Naive thymus-derived CD4-positive, alpha-beta T cell (primary cell): ENCODE data around the gene PRSS33. TPM values are rescaled to one million over a fixed set of nuclear protein-coding genes. Genes with fewer than 3 reads are reported as not detected.

Experiments
- ATAC-seq: fragments of 150-1000 bp; cut with Tn5 transposase; 2 replicates; pipeline ENCODE4 v1.10.0; 2021; ENCODE audit warnings: mild to moderate bottlenecking, moderate library complexity
- CTCF ChIA-PET: fragments of 350-600 bp; sonication (Branson Sonifier 250); formaldehyde crosslinking; loops from one replicate; lab custom pipeline; 2021; ENCODE audit warnings: antibody characterized with exemption; lab: Charles Lee
- POLR2A ChIA-PET: fragments of 350-600 bp; sonication (Branson Sonifier 250); formaldehyde crosslinking; loops from one replicate; lab custom pipeline; 2021; ENCODE audit warnings: antibody characterized with exemption, inconsistent platforms; lab: Charles Lee
- DNase-seq, 9 donors: peaks; one replicate each; pipeline versions ENCODE4 v3.0.0 to v3.0.0-alpha.2; 2020 to 2022; ENCODE audit warnings: mixed read lengths in 1 of 9
- H3K27ac ChIP-seq: one replicate; pipeline ENCODE4 v1.7.0; 2013; ENCODE audit warnings: mild to moderate bottlenecking, low read depth, low read length, moderate library complexity
- H3K27me3 ChIP-seq, 2 donors: one replicate each; pipeline ENCODE4 v1.7.0; 2013; ENCODE audit warnings: low read length in 2 of 2, mild to moderate bottlenecking in 2 of 2, moderate library complexity in 2 of 2; ENCODE audit not compliant: control insufficient read depth in 2 of 2, insufficient read depth in 2 of 2
- H3K36me3 ChIP-seq, 3 experiments: 1 replicate in 2 of 3; 2 replicates in 1 of 3; pipeline ENCODE4 v1.7.0; 2013; ENCODE audit warnings: low read length in 3 of 3, mild to moderate bottlenecking in 3 of 3, moderate library complexity in 1 of 3; ENCODE audit not compliant: insufficient read depth in 3 of 3, control insufficient read depth in 2 of 3
- H3K4me1 ChIP-seq, 2 donors: one replicate each; pipeline ENCODE4 v1.7.0; 2013; ENCODE audit warnings: low read length in 2 of 2, mild to moderate bottlenecking in 2 of 2, moderate library complexity in 1 of 2; ENCODE audit not compliant: control insufficient read depth in 2 of 2, insufficient read depth in 2 of 2
- H3K4me3 ChIP-seq: 2 replicates; pipeline ENCODE4 v1.7.0; 2013; ENCODE audit warnings: mild to moderate bottlenecking, low read length
- H3K9me3 ChIP-seq, 3 experiments: 1 replicate in 2 of 3; 2 replicates in 1 of 3; pipeline ENCODE4 v1.7.0; 2013; ENCODE audit warnings: low read length in 3 of 3; ENCODE audit not compliant: control insufficient read depth in 2 of 3
- H3K27ac Mint-ChIP-seq, 9 donors: one replicate each; pipeline ENCODE4 v1.8.0; 2020 to 2022; ENCODE audit warnings: mixed read lengths in 9 of 9, mild to moderate bottlenecking in 8 of 9, moderate library complexity in 5 of 9, inconsistent platforms in 2 of 9
- H3K27me3 Mint-ChIP-seq, 5 donors: one replicate each; pipeline ENCODE4 v1.8.0; 2021 to 2022; ENCODE audit warnings: mixed read lengths in 5 of 5, mild to moderate bottlenecking in 1 of 5
- H3K36me3 Mint-ChIP-seq, 5 donors: one replicate each; pipeline ENCODE4 v1.8.0; 2020 to 2022; ENCODE audit warnings: mixed read lengths in 5 of 5, mild to moderate bottlenecking in 3 of 5, inconsistent platforms in 1 of 5
- H3K4me1 Mint-ChIP-seq, 7 donors: one replicate each; pipeline ENCODE4 v1.8.0; 2020 to 2022; ENCODE audit warnings: mixed read lengths in 7 of 7, mild to moderate bottlenecking in 3 of 7, inconsistent platforms in 1 of 7
- H3K4me3 Mint-ChIP-seq, 10 donors: one replicate each; pipeline ENCODE4 v1.8.0; 2020 to 2022; ENCODE audit warnings: mild to moderate bottlenecking in 10 of 10, mixed read lengths in 10 of 10, moderate library complexity in 6 of 10, inconsistent platforms in 2 of 10
- H3K9me3 Mint-ChIP-seq, 11 donors: one replicate each; pipeline ENCODE4 v1.8.0; 2020 to 2022; ENCODE audit warnings: mixed read lengths in 11 of 11, mild to moderate bottlenecking in 4 of 11, inconsistent platforms in 1 of 11, moderate library complexity in 1 of 11
- intact Hi-C, 2 donors: fragments of 100-400 bp; cut with micrococcal nuclease; formaldehyde crosslinking; loops; one replicate each; pipeline ENCODE4 v1.15.1; 2023
- polyA plus RNA-seq, 2 donors: library from polyadenylated mRNA; unstranded; fragments of 300-500 nt; fragmentation: Illumina TruSeq; gene quantifications; one replicate each; pipeline ENCODE4 v1.2.3, GENCODE V29; 2021
- total RNA-seq, 6 experiments: library from RNA in 5 of 6; stranded (reverse) in 5 of 6; gene quantifications; 1 replicate in 5 of 6; 2 replicates in 1 of 6; pipeline ENCODE4 v1.2.3 and lab custom pipeline; 2021 to 2026

PRSS33 gene
- total and polyA plus RNA-seq, 7 experiments from 2014 or later, result 0.19 TPM; not detected in 6

DNA sequence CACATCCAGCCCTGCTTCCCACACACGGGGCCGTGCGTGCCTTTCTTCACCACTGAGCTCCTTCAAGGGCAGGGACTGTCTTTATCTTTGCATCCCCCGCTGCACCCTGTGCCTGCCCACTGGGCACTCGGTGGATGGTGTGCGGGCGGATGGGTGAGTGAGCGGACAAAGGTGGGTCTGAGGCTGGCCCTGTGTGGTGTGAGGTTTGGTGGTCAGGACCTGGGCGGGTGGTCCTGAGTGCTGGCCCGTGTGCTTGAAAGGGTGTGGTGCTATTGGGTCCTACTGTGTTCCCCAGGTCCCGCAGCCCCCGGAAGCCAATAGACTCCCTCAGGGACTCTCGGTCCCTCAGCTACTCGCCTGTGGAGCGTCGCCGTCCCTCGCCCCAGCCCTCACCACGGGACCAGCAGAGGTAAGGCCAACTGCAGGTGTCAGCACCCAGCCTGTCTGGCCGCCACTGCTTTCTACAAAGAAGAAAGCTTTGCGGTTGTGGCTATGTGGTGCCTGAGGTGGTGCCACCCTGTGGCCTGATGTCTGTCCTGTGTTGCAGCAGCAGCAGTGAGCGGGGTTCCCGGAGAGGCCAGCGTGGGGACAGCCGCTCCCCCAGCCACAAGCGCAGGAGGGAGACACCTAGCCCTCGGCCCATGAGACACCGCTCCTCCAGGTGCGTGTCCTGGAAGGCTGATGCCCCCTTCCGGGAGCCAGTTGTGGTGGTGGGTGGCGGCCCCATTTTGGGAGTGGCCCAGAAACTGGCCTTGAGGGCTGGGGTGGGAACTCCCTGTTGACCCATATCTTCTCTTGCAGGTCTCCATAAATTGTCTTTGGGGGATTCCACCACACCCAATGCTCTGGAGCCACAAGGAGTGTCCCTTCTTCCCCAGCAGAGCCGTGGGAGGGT, 17.1 kb downstream of the PRSS33 start:
- no peak overlapping the region for H3K4me3 ChIP-seq
- peaks cover 8 to 54% (median 35%) of the 10 kb centered on the region in 5 donors for H3K36me3 Mint-ChIP-seq
- no peak overlapping the region for H3K27ac ChIP-seq
- DNase-seq, result peak in 1 of 9 donors; percentile 7
- peak overlapping the region in 4 of 9 donors; percentile 21 to 65 (median 52) for H3K27ac Mint-ChIP-seq
- H3K27me3 Mint-ChIP-seq, result no peaks in the 10 kb centered on the region
- ChIA-PET CTCF (no interaction called here), POLR2A (no interaction called here)
- peak overlapping the region in 1 of 10 donors; percentile 61 for H3K4me3 Mint-ChIP-seq
- intact Hi-C loops, result loop anchor here in 1 of 2 donors (10.0 kb wide), 2 partner anchors 364 to 506 kb away; partner anchors contain the start of genes RNPS1 and ZNF213
- peak; percentile 28 for ATAC-seq
- H3K4me1 ChIP-seq, result peaks cover 0 to 1% of the 10 kb centered on the region in 2 donors
- H3K4me1 Mint-ChIP-seq, result peaks cover 5 to 40% (median 17%) of the 10 kb centered on the region in 7 donors
- H3K36me3 ChIP-seq, result peaks cover 37 to 97% (median 47%) of the 10 kb centered on the region in 3 experiments
- H3K27me3 ChIP-seq, result no peaks in the 10 kb centered on the region
- no peaks in the 10 kb centered on the region for H3K9me3 ChIP-seq
- H3K9me3 Mint-ChIP-seq, result peaks cover 0 to 15% (median 0%) of the 10 kb centered on the region in 11 donors

DNA sequence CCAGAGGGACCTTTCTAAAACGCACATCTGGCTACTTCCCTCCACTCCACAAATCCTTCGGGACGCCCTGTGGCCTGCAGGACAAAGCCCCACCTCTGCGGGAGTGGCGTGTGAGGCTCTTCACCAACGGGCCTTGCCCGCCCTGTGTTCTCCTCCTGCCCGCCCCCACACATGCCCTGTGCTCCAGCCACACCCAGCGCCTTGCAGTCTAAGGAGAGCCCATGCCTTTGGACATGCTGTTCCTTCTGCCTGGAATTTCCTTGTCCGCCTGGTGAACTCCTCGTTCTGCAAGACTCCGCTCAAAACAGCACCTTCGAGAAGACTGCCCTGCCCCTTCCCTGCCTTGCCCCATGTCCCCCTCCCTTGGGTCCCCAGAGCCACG, 17.7 kb downstream of the PRSS33 start:
- Histone ChIP-seq H3K4me3 (no peak overlapping the region), H3K4me1 (no peaks in the 10 kb centered on the region), H3K36me3 (peaks cover 43 to 98% (median 53%) of the 10 kb centered on the region in 3 experiments), H3K27me3 (no peaks in the 10 kb centered on the region), H3K9me3 (no peaks in the 10 kb centered on the region), H3K27ac (no peak overlapping the region)
- ATAC-seq (no peak), DNase-seq (no peak)
- Mint-ChIP-seq H3K36me3 (peaks cover 8 to 60% (median 41%) of the 10 kb centered on the region in 5 donors), H3K4me1 (peaks cover 4 to 35% (median 16%) of the 10 kb centered on the region in 7 donors), H3K27me3 (no peaks in the 10 kb centered on the region), H3K9me3 (peaks cover 0 to 18% (median 0%) of the 10 kb centered on the region in 11 donors), H3K27ac (peak overlapping the region in 6 of 9 donors; percentile 16 to 71 (median 33)), H3K4me3 (peak overlapping the region in 1 of 10 donors; percentile 61)
- ChIA-PET CTCF (no interaction called here), POLR2A (interaction anchor here (0.5 to 2.9 kb wide), 3 partner anchors 16 to 805 kb away, joined by 3 to 20 read pairs (median 4); partner anchors contain the start of genes RPS2 and SRRM2)
- intact Hi-C loops, result loop anchor here in 1 of 2 donors (10.0 kb wide), 2 partner anchors 365 to 505 kb away; partner anchors contain the start of genes RNPS1 and ZNF213

DNA sequence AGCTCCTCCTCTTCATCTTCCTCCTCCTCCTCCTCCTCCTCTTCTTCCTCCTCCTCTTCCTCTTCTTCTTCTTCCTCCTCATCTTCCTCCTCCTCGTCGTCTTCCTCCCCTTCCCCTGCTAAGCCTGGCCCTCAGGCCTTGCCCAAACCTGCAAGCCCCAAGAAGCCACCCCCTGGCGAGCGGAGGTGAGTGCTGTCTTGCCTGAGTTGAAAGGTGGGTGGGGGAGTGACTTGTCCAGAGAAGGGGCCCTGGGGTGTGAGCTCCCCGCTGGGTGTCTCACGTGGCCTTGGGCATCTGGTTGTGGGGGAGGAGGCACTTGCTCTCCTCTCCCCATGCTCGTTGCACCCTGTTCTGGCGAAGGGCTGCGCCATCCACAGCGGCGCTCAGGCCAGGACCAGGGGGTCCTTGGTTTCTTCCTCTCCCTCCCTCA, 18.2 kb downstream of the PRSS33 start:
- Mint-ChIP-seq H3K4me3 (no peak overlapping the region), H3K36me3 (peaks cover 8 to 64% (median 44%) of the 10 kb centered on the region in 5 donors), H3K9me3 (peaks cover 0 to 18% (median 0%) of the 10 kb centered on the region in 11 donors), H3K27me3 (no peaks in the 10 kb centered on the region), H3K4me1 (peaks cover 4 to 30% (median 15%) of the 10 kb centered on the region in 7 donors), H3K27ac (peak overlapping the region in 4 of 9 donors; percentile 26 to 72 (median 51))
- ChIA-PET CTCF (no interaction called here), POLR2A (interaction anchor here (0.5 to 3.2 kb wide), 4 partner anchors 9 to 805 kb away, joined by 3 to 20 read pairs (median 7); partner anchors contain the start of genes ELOB, RPS2 and SRRM2)
- no peak overlapping the region for H3K27ac ChIP-seq
- H3K9me3 ChIP-seq, result no peaks in the 10 kb centered on the region
- no peak overlapping the region for H3K4me3 ChIP-seq
- ATAC-seq, result no peak
- intact Hi-C loops, result no loop called here
- no peak for DNase-seq
- no peaks in the 10 kb centered on the region for H3K4me1 ChIP-seq
- H3K27me3 ChIP-seq, result no peaks in the 10 kb centered on the region
- H3K36me3 ChIP-seq, result peaks cover 47 to 98% (median 57%) of the 10 kb centered on the region in 3 experiments

DNA sequence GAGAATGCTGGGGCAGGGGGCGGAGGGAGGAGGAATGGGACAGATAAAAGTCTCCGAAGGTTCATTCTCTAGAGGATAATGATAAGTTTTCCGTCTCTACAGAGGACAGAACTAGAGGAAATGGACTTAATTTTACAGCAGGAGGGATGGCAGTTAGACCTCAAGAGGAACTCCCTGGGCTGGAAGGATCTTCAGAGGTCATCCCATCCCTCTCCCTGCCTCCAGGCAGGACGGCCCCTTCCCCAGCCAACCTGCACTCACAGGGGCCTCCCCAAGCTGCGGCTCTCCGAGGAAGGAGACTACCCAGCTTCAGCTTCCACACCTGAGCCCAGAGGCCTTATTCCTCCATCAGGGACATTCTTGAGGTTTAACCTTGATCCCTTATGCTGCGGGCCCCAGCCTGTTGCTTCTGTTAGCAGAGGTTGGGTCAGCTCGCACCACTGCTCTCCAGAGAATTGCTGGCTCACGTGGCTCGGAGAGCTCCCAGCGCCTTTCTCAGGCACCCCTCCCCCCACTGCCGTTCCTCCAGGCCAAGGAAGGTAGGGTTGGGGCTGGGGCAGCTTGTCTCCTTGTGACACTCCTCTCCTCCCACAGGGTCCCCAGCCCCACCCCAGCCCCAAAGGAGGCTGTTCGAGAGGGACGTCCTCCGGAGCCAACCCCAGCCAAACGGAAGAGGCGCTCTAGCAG, 18.8 kb downstream of the PRSS33 start:
- CTCF ChIA-PET, result no interaction called here
- intact Hi-C loops, result no loop called here
- Mint-ChIP-seq H3K4me1 (peaks cover 4 to 34% (median 16%) of the 10 kb centered on the region in 7 donors), H3K4me3 (no peak overlapping the region), H3K27me3 (no peaks in the 10 kb centered on the region), H3K27ac (peak overlapping the region in 3 of 9 donors; percentile 38 to 84 (median 72)), H3K36me3 (peaks cover 8 to 70% (median 50%) of the 10 kb centered on the region in 5 donors), H3K9me3 (peaks cover 0 to 20% (median 0%) of the 10 kb centered on the region in 11 donors)
- H3K4me1 ChIP-seq, result no peaks in the 10 kb centered on the region
- H3K4me3 ChIP-seq, result no peak overlapping the region
- DNase-seq (no peak), ATAC-seq (no peak)
- peaks cover 53 to 98% (median 63%) of the 10 kb centered on the region in 3 experiments for H3K36me3 ChIP-seq
- no peaks in the 10 kb centered on the region for H3K9me3 ChIP-seq
- POLR2A ChIA-PET, result interaction anchor here (1.5 to 3.2 kb wide), 4 partner anchors 7 to 804 kb away, joined by 4 to 20 read pairs (median 8); partner anchors contain the start of genes ELOB, RPS2 and SRRM2
- no peaks in the 10 kb centered on the region for H3K27me3 ChIP-seq
- H3K27ac ChIP-seq, result no peak overlapping the region

DNA sequence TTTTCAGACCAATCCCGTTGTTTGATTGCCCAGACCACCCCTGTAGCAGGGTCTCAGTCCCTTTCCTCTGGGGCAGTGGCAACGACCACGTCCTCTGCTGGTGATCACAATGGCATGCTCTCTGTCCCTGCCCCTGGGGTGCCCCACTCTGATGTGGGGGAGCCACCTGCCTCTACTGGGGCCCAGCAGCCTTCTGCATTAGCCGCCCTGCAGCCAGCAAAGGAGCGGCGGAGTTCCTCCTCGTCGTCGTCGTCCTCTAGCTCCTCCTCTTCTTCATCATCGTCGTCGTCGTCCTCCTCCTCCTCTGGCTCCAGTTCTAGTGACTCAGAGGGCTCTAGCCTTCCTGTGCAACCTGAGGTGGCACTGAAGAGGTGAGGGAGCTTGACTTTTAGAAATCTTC, 19.5 kb downstream of the PRSS33 start:
- intact Hi-C loops, result no loop called here
- Mint-ChIP-seq H3K36me3 (peaks cover 13 to 73% (median 56%) of the 10 kb centered on the region in 5 donors), H3K9me3 (peaks cover 0 to 20% (median 0%) of the 10 kb centered on the region in 11 donors), H3K4me3 (peak overlapping the region in 2 of 10 donors; percentile 23 to 38), H3K4me1 (peaks cover 2 to 28% (median 16%) of the 10 kb centered on the region in 7 donors), H3K27ac (peak overlapping the region in 4 of 9 donors; percentile 51 to 84 (median 78)), H3K27me3 (no peaks in the 10 kb centered on the region)
- H3K4me3 ChIP-seq, result no peak overlapping the region
- ChIA-PET POLR2A (interaction anchor here (1.6 to 3.2 kb wide), 4 partner anchors 8 to 15 kb away, joined by 4 to 20 read pairs (median 8); partner anchors contain the start of genes ELOB and SRRM2), CTCF (no interaction called here)
- no peaks in the 10 kb centered on the region for H3K4me1 ChIP-seq
- ATAC-seq, result no peak
- peaks cover 56 to 98% (median 69%) of the 10 kb centered on the region in 3 experiments for H3K36me3 ChIP-seq
- H3K9me3 ChIP-seq, result no peaks in the 10 kb centered on the region
- no peaks in the 10 kb centered on the region for H3K27me3 ChIP-seq
- DNase-seq, result no peak
- H3K27ac ChIP-seq, result no peak overlapping the region
